ENCODE data around the gene RNF220.

Gene RNF220

DNA sequence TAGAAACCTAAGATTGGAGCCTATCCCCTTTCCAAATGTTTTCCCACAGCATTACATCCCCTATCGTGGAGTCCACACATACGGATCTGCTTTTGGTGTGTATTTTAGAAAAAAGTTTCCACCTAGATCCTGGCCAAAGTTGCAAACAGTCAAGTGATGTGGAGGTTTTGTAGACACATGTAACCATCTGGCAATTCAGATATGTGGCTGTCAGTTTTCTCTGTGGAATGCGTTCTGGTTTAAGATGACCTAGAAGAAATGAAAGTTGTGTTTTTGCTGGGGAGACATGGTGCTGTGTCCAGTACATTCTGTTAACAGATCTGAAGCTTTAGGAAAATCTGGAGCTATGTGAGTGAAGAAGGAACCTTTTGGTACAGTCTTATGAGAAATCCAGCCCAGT lies 14.8 kb downstream of the RNF220 start:
- no peak for DNase-seq (ENCODE audit: extremely low read depth, low read depth)
- no peak for TF ChIP-seq CTCF (IDR thresholded peaks at IDR 0.05; ENCODE audit: low read depth, low read length, missing control alignments)
- no peak overlapping the region for H3K4me3 ChIP-seq (replicated peaks; ENCODE audit: low read depth, low read length)

- DNase-seq (ENCODE audit: extremely low read depth, low read depth): no peak
- H3K4me3 ChIP-seq (replicated peaks; ENCODE audit: low read depth, low read length): no peak overlapping the region
- no peak for TF ChIP-seq CTCF (IDR thresholded peaks at IDR 0.05; ENCODE audit: low read depth, low read length, missing control alignments)
Observed at GRCh38 chr1:44420535-44420934, 15.5 kb downstream of the RNF220 start.

DNA sequence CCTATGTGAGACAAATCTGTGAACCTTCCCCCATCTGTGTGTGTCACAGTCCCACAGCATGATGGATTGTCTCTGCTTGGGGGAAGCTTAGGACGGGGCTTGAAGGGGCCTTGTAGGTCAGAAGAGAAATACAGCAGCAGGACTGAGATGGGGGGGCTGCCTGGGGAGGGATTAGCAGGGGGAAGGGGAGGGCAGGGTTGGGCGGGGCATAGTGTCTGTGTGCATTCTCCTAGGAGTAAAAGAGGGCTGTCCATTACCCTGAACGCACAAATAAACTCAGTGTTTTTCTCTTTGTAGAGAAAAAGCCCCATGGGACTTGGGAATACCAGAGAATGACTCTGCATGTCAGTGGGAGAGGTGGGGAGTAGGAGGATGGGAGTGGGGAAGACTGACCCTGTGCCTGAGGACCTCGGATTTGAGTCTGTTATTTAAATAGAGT lies 16.4 kb downstream of the RNF220 start:
- TF ChIP-seq CTCF (IDR thresholded peaks at IDR 0.05; ENCODE audit: low read depth, low read length, missing control alignments): no peak
- no peak for DNase-seq (ENCODE audit: extremely low read depth, low read depth)

DNA sequence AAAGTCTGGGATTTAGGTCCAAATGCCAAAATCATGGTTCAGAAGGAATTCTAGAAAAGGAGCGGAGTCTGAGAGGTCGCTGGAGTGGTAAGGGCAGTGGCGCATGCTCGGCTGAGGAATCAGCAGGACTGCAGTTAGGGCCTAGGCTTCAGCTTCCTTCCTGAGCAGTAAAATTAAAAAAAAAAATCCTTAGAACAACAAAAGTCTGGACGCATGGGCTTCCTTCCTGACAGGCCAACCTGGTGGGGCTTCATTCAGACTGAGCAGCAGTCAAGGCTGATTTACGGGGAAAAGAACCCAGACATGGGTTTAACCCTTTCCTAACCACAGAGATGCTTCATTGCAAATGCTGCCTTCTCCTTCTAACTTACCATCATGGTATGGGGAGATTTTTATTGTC lies 17.1 kb downstream of the RNF220 start:
- no peak for DNase-seq (ENCODE audit: extremely low read depth, low read depth)
- no peak for TF ChIP-seq CTCF (IDR thresholded peaks at IDR 0.05; ENCODE audit: low read depth, low read length, missing control alignments)
- H3K4me3 ChIP-seq (replicated peaks; ENCODE audit: low read depth, low read length): no peak overlapping the region

More for the DNA sequence above, 16.4 kb downstream of the RNF220 start:
- no peak overlapping the region for H3K4me3 ChIP-seq (replicated peaks; ENCODE audit: low read depth, low read length)

- TF ChIP-seq CTCF (IDR thresholded peaks at IDR 0.05; ENCODE audit: low read depth, low read length, missing control alignments): no peak
- H3K4me3 ChIP-seq (replicated peaks; ENCODE audit: low read depth, low read length): no peak overlapping the region
- DNase-seq (ENCODE audit: extremely low read depth, low read depth): peak; percentile 6
Observed at GRCh38 chr1:44423591-44424537, 18.8 kb downstream of the RNF220 start.

GRCh38 chr1:44424747-44425146 lies 19.7 kb downstream of the RNF220 start:
- H3K4me3 ChIP-seq (replicated peaks; ENCODE audit: low read depth, low read length): no peak overlapping the region
- no peak for TF ChIP-seq CTCF (IDR thresholded peaks at IDR 0.05; ENCODE audit: low read depth, low read length, missing control alignments)

More at GRCh38 chr1:44424747-44425146, 19.7 kb downstream of the RNF220 start:
- DNase-seq (ENCODE audit: extremely low read depth, low read depth): no peak

Measured in HFF-Myc (cell line).